Effector memory CD8-positive, alpha-beta T cell (primary cell): ENCODE data around the gene CAMK2N2.

ENCODE experiments used
- ATAC-seq: fragments of 150-1000 bp; cut with Tn5 transposase; replicated peaks from 2 replicates; pipeline ENCODE4 v1.10.0; 2021; ENCODE audit warnings: mild to moderate bottlenecking, moderate library complexity
- DNase-seq, 3 experiments: peaks; one replicate each; pipeline ENCODE4 v3.0.0; 2021
- H3K27ac Mint-ChIP-seq, 2 donors: one replicate each; pipeline ENCODE4 v1.8.0; 2022; ENCODE audit warnings: mild to moderate bottlenecking in 2 of 2, mixed read lengths in 2 of 2, moderate library complexity in 2 of 2
- H3K27me3 Mint-ChIP-seq, 2 donors: one replicate each; pipeline ENCODE4 v1.8.0; 2022; ENCODE audit warnings: mixed read lengths in 2 of 2
- H3K36me3 Mint-ChIP-seq: one replicate; pipeline ENCODE4 v1.8.0; 2022; ENCODE audit warnings: mild to moderate bottlenecking, moderate library complexity, mixed read lengths; ENCODE audit not compliant: insufficient read depth
- H3K4me1 Mint-ChIP-seq, 2 donors: one replicate each; pipeline ENCODE4 v1.8.0; 2022; ENCODE audit warnings: low read depth in 2 of 2, mixed read lengths in 2 of 2
- H3K4me3 Mint-ChIP-seq, 2 donors: one replicate each; pipeline ENCODE4 v1.8.0; 2022; ENCODE audit warnings: mild to moderate bottlenecking in 2 of 2, mixed read lengths in 2 of 2, moderate library complexity in 2 of 2
- H3K9me3 Mint-ChIP-seq, 2 donors: one replicate each; pipeline ENCODE4 v1.8.0; 2022; ENCODE audit warnings: mixed read lengths in 2 of 2
- total RNA-seq, 9 experiments: gene quantifications; one replicate each; lab custom pipeline; 2026; lab: John Stamatoyannopoulos, UW

The CAMK2N2 gene
- total RNA-seq: 0 to 0.96 (median 0.42) reads per million in 9 experiments

DNA sequence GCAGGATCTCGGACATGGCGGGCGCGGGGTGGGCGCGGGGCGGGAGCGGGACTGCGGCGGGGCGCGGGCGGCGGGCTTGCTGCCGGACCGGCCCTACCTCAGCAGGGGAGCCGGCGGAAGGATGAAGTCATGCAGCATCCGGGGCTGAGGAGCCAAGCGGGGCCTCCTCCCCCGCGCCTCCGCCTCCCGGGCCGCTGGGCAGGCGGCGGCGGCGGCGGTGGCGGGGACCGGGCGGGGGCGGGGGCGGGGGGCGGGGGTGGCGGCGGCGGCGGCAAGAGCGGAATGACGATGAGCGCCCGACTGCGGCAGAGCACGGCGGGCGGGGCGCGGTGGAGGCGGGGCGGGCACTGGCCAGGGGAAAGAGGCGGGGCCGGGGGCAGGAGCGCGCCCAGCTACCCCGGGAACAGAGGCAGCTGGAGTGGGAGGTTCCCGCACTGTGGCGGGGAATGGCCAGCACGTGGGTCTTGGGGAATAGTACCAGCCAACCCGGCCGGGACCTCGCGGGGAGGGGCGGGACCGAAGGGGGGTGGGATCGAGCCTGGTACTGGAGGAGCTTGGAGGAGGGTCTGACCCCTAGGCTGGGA, at the start of gene CAMK2N2:
TSS of gene CAMK2N2 (minus strand) at position 284 of the 584 bp plus-strand sequence. CDS start at position 16, 268 bp downstream.
- H3K4me1 Mint-ChIP-seq: peaks cover 20% of the 10 kb centered on the region in 2 donors
- H3K36me3 Mint-ChIP-seq: peaks cover 11% of the 10 kb centered on the region
- H3K4me3 Mint-ChIP-seq: peak within 1 kb of the TSS; percentile 75
- H3K27me3 Mint-ChIP-seq: peaks cover 0 to 4% of the 10 kb centered on the region in 2 donors
- ATAC-seq (peak; percentile 67), DNase-seq (peak; percentile 28 to 52 (median 36))
- peak within 1 kb of the TSS; percentile 5 to 51 for H3K27ac Mint-ChIP-seq
- H3K9me3 Mint-ChIP-seq: no peaks in the 10 kb centered on the region

- H3K36me3 Mint-ChIP-seq: peaks cover 57% of the 10 kb centered on the region
- peaks cover 4 to 5% of the 10 kb centered on the region in 2 donors for H3K4me1 Mint-ChIP-seq
- peak overlapping the region in 1 of 2 donors; percentile 46 for H3K27ac Mint-ChIP-seq
- no peak for DNase-seq
- ATAC-seq: no peak
- no peaks in the 10 kb centered on the region for H3K9me3 Mint-ChIP-seq
- no peak overlapping the region for H3K4me3 Mint-ChIP-seq
- H3K27me3 Mint-ChIP-seq: no peaks in the 10 kb centered on the region
Measured at GRCh38 chr3:184308744-184309143, 47.4 kb upstream of the CAMK2N2 start.

DNA sequence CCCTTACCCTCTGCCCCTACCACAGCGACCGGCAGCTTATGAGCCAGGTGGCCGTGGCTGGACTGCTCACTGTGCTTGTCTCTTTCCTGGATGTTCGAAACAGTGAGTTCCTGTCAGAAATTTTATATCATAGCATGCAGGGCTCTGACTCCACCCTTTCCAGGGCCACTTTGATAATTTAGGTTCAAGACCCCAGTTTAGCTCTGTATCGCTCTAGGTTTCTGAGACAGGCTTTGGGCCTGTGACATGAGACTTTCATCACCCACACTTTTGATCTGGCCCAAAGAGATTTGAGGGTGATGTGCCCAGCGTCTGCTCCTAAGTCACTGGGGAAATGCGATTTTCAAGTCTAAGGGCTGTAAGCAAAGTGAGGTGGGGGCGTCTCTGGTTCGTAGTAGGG, 46.6 kb upstream of the CAMK2N2 start:
- H3K4me3 Mint-ChIP-seq: no peak overlapping the region
- peaks cover 4 to 5% of the 10 kb centered on the region in 2 donors for H3K4me1 Mint-ChIP-seq
- ATAC-seq (no peak), DNase-seq (no peak)
- H3K27ac Mint-ChIP-seq: no peak overlapping the region
- H3K36me3 Mint-ChIP-seq: peaks cover 64% of the 10 kb centered on the region
- no peaks in the 10 kb centered on the region for H3K9me3 Mint-ChIP-seq
- no peaks in the 10 kb centered on the region for H3K27me3 Mint-ChIP-seq

DNA sequence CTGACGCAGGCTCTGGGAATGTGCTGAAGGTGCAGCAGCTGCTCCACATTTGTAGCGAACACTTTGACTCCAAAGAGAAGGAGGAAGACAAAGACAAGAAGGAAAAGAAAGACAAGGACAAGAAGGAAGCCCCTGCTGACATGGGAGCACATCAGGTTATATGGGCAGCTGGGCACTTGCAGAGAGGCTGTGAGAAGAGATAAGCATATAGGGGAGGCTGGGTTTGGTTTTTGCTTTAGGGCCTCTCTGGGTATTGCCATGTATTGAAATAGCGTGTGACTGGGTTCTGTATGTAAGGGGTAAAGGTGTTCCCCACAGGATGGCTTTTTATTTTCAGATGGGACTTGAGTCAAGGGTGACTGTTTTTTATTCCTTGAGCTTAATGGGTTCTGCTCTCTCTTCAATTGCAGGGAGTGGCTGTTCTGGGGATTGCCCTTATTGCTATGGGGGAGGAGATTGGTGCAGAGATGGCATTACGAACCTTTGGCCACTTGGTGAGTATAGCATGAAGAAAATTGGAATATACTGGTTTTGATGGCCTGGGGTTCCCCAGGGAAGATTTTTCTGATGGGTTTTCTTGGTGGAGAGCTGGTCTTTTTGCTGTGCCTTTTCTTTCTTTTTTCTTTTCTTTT, 45.1 kb upstream of the CAMK2N2 start:
- no peaks in the 10 kb centered on the region for H3K27me3 Mint-ChIP-seq
- H3K36me3 Mint-ChIP-seq: peaks cover 79% of the 10 kb centered on the region
- peaks cover 5 to 11% of the 10 kb centered on the region in 2 donors for H3K4me1 Mint-ChIP-seq
- H3K4me3 Mint-ChIP-seq: no peak overlapping the region
- H3K9me3 Mint-ChIP-seq: no peaks in the 10 kb centered on the region
- ATAC-seq (no peak), DNase-seq (no peak)
- no peak overlapping the region for H3K27ac Mint-ChIP-seq

DNA sequence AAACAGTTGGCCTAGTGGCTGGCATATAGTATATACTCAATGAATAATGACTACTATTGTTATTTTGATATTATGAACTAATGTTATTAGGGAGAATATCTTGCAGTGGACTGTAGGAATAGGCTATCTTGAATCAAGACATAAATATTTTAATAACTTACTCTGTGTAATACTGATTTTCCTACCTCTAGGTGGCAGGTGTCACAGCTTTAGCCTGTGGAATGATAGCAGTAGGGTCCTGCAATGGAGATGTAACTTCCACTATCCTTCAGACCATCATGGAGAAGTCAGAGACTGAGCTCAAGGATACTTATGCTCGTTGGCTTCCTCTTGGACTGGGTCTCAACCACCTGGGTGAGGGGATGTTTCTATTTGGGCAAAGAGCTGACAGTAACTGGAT, 44.2 kb upstream of the CAMK2N2 start:
- ATAC-seq (peak; percentile 48), DNase-seq (no peak)
- no peaks in the 10 kb centered on the region for H3K27me3 Mint-ChIP-seq
- no peaks in the 10 kb centered on the region for H3K9me3 Mint-ChIP-seq
- H3K36me3 Mint-ChIP-seq: peaks cover 87% of the 10 kb centered on the region
- no peak overlapping the region for H3K27ac Mint-ChIP-seq
- peaks cover 6 to 14% of the 10 kb centered on the region in 2 donors for H3K4me1 Mint-ChIP-seq
- H3K4me3 Mint-ChIP-seq: no peak overlapping the region

GRCh38 chr3:184300378-184300720, 39.0 kb upstream of the CAMK2N2 start:
- ATAC-seq (no peak), DNase-seq (no peak)
- Mint-ChIP-seq H3K36me3 (peaks cover 71% of the 10 kb centered on the region), H3K27me3 (no peaks in the 10 kb centered on the region), H3K9me3 (no peaks in the 10 kb centered on the region), H3K4me3 (peak overlapping the region; percentile 86 to 90), H3K27ac (no peak overlapping the region), H3K4me1 (peaks cover 11 to 25% of the 10 kb centered on the region in 2 donors)

GRCh38 chr3:184299488-184300377, 38.4 kb upstream of the CAMK2N2 start:
- H3K4me1 Mint-ChIP-seq: peaks cover 11 to 25% of the 10 kb centered on the region in 2 donors
- ATAC-seq (no peak), DNase-seq (no peak)
- no peaks in the 10 kb centered on the region for H3K9me3 Mint-ChIP-seq
- H3K36me3 Mint-ChIP-seq: peaks cover 65% of the 10 kb centered on the region
- H3K4me3 Mint-ChIP-seq: peak overlapping the region; percentile 86 to 90
- H3K27me3 Mint-ChIP-seq: no peaks in the 10 kb centered on the region
- H3K27ac Mint-ChIP-seq: peak overlapping the region; percentile 89 to 91

DNA sequence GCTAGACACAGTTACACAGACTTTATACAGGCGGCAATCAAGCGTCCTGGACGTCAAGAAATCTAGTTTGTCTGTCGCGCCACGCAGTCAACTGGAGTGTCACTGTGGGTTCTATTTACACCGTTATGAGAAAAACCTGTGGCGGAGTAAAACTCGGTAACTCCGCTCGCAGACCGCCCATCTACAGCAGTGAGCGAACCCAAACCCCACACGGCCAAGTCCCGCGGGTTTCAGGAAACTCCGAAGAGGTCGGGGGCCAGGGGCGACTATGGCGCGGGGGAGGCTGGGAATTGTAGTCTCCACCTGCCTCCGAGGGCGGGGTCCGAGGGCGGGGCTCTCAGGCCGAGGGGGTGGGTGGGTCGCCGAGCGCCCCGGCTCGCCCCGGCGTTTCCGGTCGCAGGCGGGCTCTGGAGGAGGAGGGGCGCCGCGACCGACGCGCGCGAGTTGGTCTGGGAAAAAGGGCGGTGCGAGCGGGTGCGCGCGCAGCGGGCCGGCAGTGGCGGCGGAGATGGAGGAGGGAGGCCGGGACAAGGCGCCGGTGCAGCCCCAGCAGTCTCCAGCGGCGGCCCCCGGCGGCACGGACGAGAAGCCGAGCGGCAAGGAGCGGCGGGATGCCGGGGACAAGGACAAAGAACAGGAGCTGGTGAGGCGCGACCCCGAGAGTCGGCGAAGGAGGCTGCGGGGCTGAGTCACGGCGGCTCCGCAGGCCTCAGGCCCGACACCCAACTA, 37.6 kb upstream of the CAMK2N2 start, which contains the start of gene PSMD2:
TSS of gene PSMD2 (plus strand) at position 483 of the 729 bp plus-strand sequence. CDS start at position 509, 26 bp downstream.
- peak; percentile 92 for ATAC-seq
- Mint-ChIP-seq H3K4me3 (peak within 1 kb of the TSS; percentile 86 to 90), H3K27ac (peak within 1 kb of the TSS; percentile 89 to 91), H3K4me1 (peaks cover 11 to 21% of the 10 kb centered on the region in 2 donors), H3K27me3 (no peaks in the 10 kb centered on the region), H3K9me3 (no peaks in the 10 kb centered on the region), H3K36me3 (peaks cover 58% of the 10 kb centered on the region)
- DNase-seq: peak; percentile 95 to 96 (median 96)

DNA sequence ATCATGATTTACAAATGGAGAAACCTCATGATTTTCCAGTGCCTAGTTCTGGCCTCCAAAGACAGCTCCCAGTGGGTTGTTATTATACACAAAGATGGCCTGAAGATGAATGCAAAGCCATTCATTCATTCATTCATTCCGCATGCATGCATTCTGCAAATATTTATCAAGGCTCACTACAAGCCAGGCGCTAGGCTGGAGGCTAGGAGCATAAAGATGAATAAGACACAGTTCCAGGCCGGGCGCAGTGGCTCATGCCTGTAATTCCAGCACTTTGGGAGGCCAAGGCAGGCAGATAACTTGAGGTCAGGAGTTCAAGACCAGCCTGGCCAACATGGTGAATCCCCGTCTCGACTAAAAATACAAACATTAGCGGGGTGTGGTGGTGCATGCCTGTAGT, 35.3 kb upstream of the CAMK2N2 start:
- ATAC-seq (no peak), DNase-seq (no peak)
- H3K27ac Mint-ChIP-seq: no peak overlapping the region
- peaks cover 36% of the 10 kb centered on the region for H3K36me3 Mint-ChIP-seq
- no peak overlapping the region for H3K4me3 Mint-ChIP-seq
- peaks cover 0 to 1% of the 10 kb centered on the region in 2 donors for H3K27me3 Mint-ChIP-seq
- H3K9me3 Mint-ChIP-seq: no peaks in the 10 kb centered on the region
- peaks cover 11 to 15% of the 10 kb centered on the region in 2 donors for H3K4me1 Mint-ChIP-seq

GRCh38 chr3:184295771-184296170, 34.4 kb upstream of the CAMK2N2 start:
- Mint-ChIP-seq H3K4me1 (peaks cover 11 to 12% of the 10 kb centered on the region in 2 donors), H3K9me3 (no peaks in the 10 kb centered on the region), H3K36me3 (peaks cover 28% of the 10 kb centered on the region), H3K27me3 (peaks cover 0 to 10% of the 10 kb centered on the region in 2 donors), H3K27ac (no peak overlapping the region), H3K4me3 (no peak overlapping the region)
- no peak for ATAC-seq
- no peak for DNase-seq

GRCh38 chr3:184291738-184292445, 30.5 kb upstream of the CAMK2N2 start:
- Mint-ChIP-seq H3K36me3 (no peaks in the 10 kb centered on the region), H3K27ac (no peak overlapping the region), H3K9me3 (no peaks in the 10 kb centered on the region), H3K27me3 (peaks cover 0 to 36% of the 10 kb centered on the region in 2 donors), H3K4me1 (no peaks in the 10 kb centered on the region), H3K4me3 (no peak overlapping the region)
- no peak for DNase-seq
- ATAC-seq: no peak

DNA sequence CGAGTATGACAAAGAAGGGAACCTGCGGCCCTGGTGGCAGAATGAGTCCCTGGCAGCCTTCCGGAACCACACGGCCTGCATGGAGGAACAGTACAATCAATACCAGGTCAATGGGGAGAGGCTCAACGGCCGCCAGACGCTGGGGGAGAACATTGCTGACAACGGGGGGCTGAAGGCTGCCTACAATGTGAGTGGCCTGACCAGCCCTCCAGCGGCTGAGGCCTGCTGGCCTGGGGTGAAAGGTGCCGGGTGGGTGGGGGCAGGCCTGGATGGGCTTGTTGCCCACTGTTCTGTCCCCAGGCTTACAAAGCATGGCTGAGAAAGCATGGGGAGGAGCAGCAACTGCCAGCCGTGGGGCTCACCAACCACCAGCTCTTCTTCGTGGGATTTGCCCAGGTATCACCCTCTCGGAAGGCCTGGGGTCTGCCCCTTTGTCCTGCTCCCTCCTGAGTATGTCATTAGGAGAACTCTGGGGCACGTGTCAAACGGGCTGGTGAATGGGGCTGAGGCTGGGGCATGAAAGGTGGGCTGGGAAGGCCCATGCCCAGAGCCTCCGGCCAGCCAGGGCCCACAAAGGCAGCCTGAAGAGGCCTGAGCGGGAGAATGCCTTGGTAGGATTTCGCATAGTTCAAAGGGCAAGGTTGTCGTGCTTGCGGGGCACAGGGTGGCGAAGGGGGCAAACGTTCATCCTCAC, 29.8 kb upstream of the CAMK2N2 start:
- no peak overlapping the region for H3K27ac Mint-ChIP-seq
- H3K4me3 Mint-ChIP-seq: no peak overlapping the region
- no peaks in the 10 kb centered on the region for H3K9me3 Mint-ChIP-seq
- H3K27me3 Mint-ChIP-seq: peaks cover 3 to 43% of the 10 kb centered on the region in 2 donors
- DNase-seq: no peak
- ATAC-seq: no peak
- no peaks in the 10 kb centered on the region for H3K4me1 Mint-ChIP-seq
- no peaks in the 10 kb centered on the region for H3K36me3 Mint-ChIP-seq
